Coronary artery (tissue), 2 donors: ENCODE measurements around the gene COMMD3.
A peak's percentile ranks its signal among the peaks of the same experiment; 100 is the strongest.

Experiments used
- DNase-seq: peaks from one replicate; pipeline ENCODE4 v3.0.0-alpha.2; 2017; ENCODE audit warnings: low spot score
- H3K27ac ChIP-seq, 2 donors: fragments of 200-600 bp; sonication (generic); one replicate each; pipeline ENCODE4 v1.5.1; 2016 to 2019
- H3K4me3 ChIP-seq: fragments of 200-600 bp; sonication (generic); 2 replicates; pipeline ENCODE4 v1.5.1; 2016; ENCODE audit warnings: mild to moderate bottlenecking, moderate library complexity
- CTCF ChIP-seq: fragments of 200-600 bp; sonication (generic); IDR thresholded peaks from one replicate; pipeline ENCODE4 v1.5.1; 2019; ENCODE audit warnings: antibody characterized with exemption

COMMD3 gene

GRCh38 chr10:22310928-22311327 is 5.3 kb upstream of the COMMD3 start:
- no peak for TF ChIP-seq CTCF
- DNase-seq: no peak
- Histone ChIP-seq H3K4me3 (no peak overlapping the region), H3K27ac (no peak overlapping the region)

- TF ChIP-seq CTCF: no peak
- DNase-seq: no peak
- H3K27ac ChIP-seq: no peak overlapping the region
- no peak overlapping the region for H3K4me3 ChIP-seq
Measured at GRCh38 chr10:22314852-22315251, 1.3 kb upstream of the COMMD3 start.

- H3K4me3 ChIP-seq: peak overlapping the region; percentile 88
- peak; percentile 79 for DNase-seq
- no peak for TF ChIP-seq CTCF
- peak overlapping the region; percentile 93 for H3K27ac ChIP-seq
Measured at GRCh38 chr10:22315455-22316285, 518 bp upstream of the COMMD3 start.

GRCh38 chr10:22317076-22317370 is 835 bp downstream of the COMMD3 start:
- TF ChIP-seq CTCF: no peak
- peak overlapping the region; percentile 93 for H3K27ac ChIP-seq
- H3K4me3 ChIP-seq: peak overlapping the region; percentile 88
- no peak for DNase-seq

GRCh38 chr10:22317771-22318565 is 1.8 kb downstream of the COMMD3 start:
- Histone ChIP-seq H3K27ac (no peak overlapping the region), H3K4me3 (no peak overlapping the region)
- no peak for DNase-seq
- no peak for TF ChIP-seq CTCF

- Histone ChIP-seq H3K27ac (no peak overlapping the region), H3K4me3 (no peak overlapping the region)
- no peak for DNase-seq
- no peak for TF ChIP-seq CTCF
Measured at GRCh38 chr10:22318772-22319171, 2.6 kb downstream of the COMMD3 start.

GRCh38 chr10:22319547-22319979 is 3.4 kb downstream of the COMMD3 start:
- H3K27ac ChIP-seq: no peak overlapping the region
- no peak for DNase-seq
- H3K4me3 ChIP-seq: peak overlapping the region; percentile 90
- TF ChIP-seq CTCF: no peak
